Measurements from ENCODE around the gene ARNT2. TPM values are rescaled to one million over a fixed set of nuclear protein-coding genes. Genes with fewer than 3 reads are reported as not detected.

Gene ARNT2
- total RNA-seq, 1 experiment from 2014 or later: 16.8 TPM

GRCh38 chr15:80495401-80495942 lies 91.3 kb downstream of the ARNT2 start:
- no peak for DNase-seq (ENCODE audit: low read depth, low spot score)
- H3K4me1 ChIP-seq (ENCODE audit: control insufficient read depth, insufficient read depth, low read length): no peaks in the 10 kb centered on the region
- POLR2A ChIA-PET: interaction anchor here (0.6 kb wide), 1 partner anchor 127 kb away, joined by 3 read pairs; no protein-coding TSS in a partner anchor
- H3K4me3 ChIP-seq (ENCODE audit: low read depth in 2 of 2, low read length in 2 of 2): no peak overlapping the region
- no peaks in the 10 kb centered on the region for H3K27me3 ChIP-seq (ENCODE audit: control insufficient read depth, insufficient read depth, low read length)
- H3K27ac ChIP-seq (ENCODE audit: low read length): no peak overlapping the region
- no peak for TF ChIP-seq POLR2AphosphoS5 (IDR thresholded peaks at IDR 0.05; ENCODE audit: low read depth, low read length)
- TF ChIP-seq REST (IDR thresholded peaks at IDR 0.05; ENCODE audit: insufficient read depth in 1 of 2, low read depth in 2 of 2, low read length in 1 of 2): no peak
- no peak for TF ChIP-seq CTCF (IDR thresholded peaks at IDR 0.05)
- no peak for TF ChIP-seq SIN3A (IDR thresholded peaks at IDR 0.05; ENCODE audit: borderline replicate concordance, insufficient read depth, low read depth, low read length)
- TF ChIP-seq TCF7L2 (IDR thresholded peaks at IDR 0.05; ENCODE audit: low read depth, low read length): no peak
- ATAC-seq: no peak
- no peaks in the 10 kb centered on the region for H3K9me3 ChIP-seq (ENCODE audit: control insufficient read depth, insufficient read depth, low read depth, low read length)
- intact Hi-C loops (cut with micrococcal nuclease; ENCODE audit: unreplicated experiment) (no loop called here), in situ Hi-C loops (cut with HindIII; ENCODE audit: low pct_unique_long_range_greater_than_20kb, low sequenced_read_pairs) (no loop called here)
- no TSS peak for BruUV-seq (replicated peaks)
- H3K36me3 ChIP-seq (ENCODE audit: control insufficient read depth, insufficient read depth, low read length): no peaks in the 10 kb centered on the region
- CTCF ChIA-PET: no interaction called here

- BruUV-seq (replicated peaks): no TSS peak
- Histone ChIP-seq H3K9me3 (ENCODE audit: control insufficient read depth, insufficient read depth, low read depth, low read length) (no peaks in the 10 kb centered on the region), H3K27me3 (ENCODE audit: control insufficient read depth, insufficient read depth, low read length) (no peaks in the 10 kb centered on the region), H3K4me3 (ENCODE audit: low read depth in 2 of 2, low read length in 2 of 2) (no peak overlapping the region), H3K27ac (ENCODE audit: low read length) (no peak overlapping the region), H3K4me1 (ENCODE audit: control insufficient read depth, insufficient read depth, low read length) (no peaks in the 10 kb centered on the region), H3K36me3 (ENCODE audit: control insufficient read depth, insufficient read depth, low read length) (no peaks in the 10 kb centered on the region)
- ATAC-seq (no peak), DNase-seq (ENCODE audit: low read depth, low spot score) (no peak)
- intact Hi-C loops (cut with micrococcal nuclease; ENCODE audit: unreplicated experiment): no loop called here
- TF ChIP-seq CTCF (IDR thresholded peaks at IDR 0.05) (no peak), POLR2AphosphoS5 (IDR thresholded peaks at IDR 0.05; ENCODE audit: low read depth, low read length) (no peak), TCF7L2 (IDR thresholded peaks at IDR 0.05; ENCODE audit: low read depth, low read length) (no peak), REST (IDR thresholded peaks at IDR 0.05; ENCODE audit: insufficient read depth in 1 of 2, low read depth in 2 of 2, low read length in 1 of 2) (no peak), SIN3A (IDR thresholded peaks at IDR 0.05; ENCODE audit: borderline replicate concordance, insufficient read depth, low read depth, low read length) (no peak)
- in situ Hi-C loops (cut with HindIII; ENCODE audit: low pct_unique_long_range_greater_than_20kb, low sequenced_read_pairs): no loop called here
- POLR2A ChIA-PET: interaction anchor here (0.6 kb wide), 1 partner anchor 128 kb away, joined by 3 read pairs; no protein-coding TSS in a partner anchor
- CTCF ChIA-PET: no interaction called here
Observed at GRCh38 chr15:80496096-80496495, 91.9 kb downstream of the ARNT2 start.
